Astrocyte (in vitro differentiated cells and primary cell): ENCODE measurements around the gene NIPAL3. TPM values are rescaled to one million over a fixed set of nuclear protein-coding genes. Genes with fewer than 3 reads are reported as not detected.
A peak's percentile ranks its signal among the peaks of the same experiment; 100 is the strongest.

ENCODE experiments used
- DNase-seq: peaks from one replicate; pipeline ENCODE4 v3.0.0-alpha.2; 2010; ENCODE audit warnings: low read depth
- FAIRE-seq: peaks from 2 replicates; lab custom pipeline; 2011; peaks lifted over from hg19 to GRCh38; lab: Jason Lieb, UNC
- H2AFZ ChIP-seq: 2 replicates; pipeline ENCODE4 v1.6.0; 2012; ENCODE audit warnings: low read depth, low read length, inconsistent platforms
- H3K27ac ChIP-seq: 2 replicates; pipeline ENCODE4 v1.5.1; 2011; ENCODE audit warnings: low read depth, low read length, inconsistent platforms
- H3K27me3 ChIP-seq: 2 replicates; pipeline ENCODE4 v1.6.0; 2011; ENCODE audit warnings: low read length, inconsistent platforms; ENCODE audit not compliant: insufficient read depth
- H3K36me3 ChIP-seq: 2 replicates; pipeline ENCODE4 v1.5.1; 2011; ENCODE audit warnings: low read length, inconsistent platforms; ENCODE audit not compliant: insufficient read depth
- H3K4me1 ChIP-seq: 2 replicates; pipeline ENCODE4 v1.5.1; 2011; ENCODE audit warnings: low read length, inconsistent platforms; ENCODE audit not compliant: insufficient read depth
- H3K4me2 ChIP-seq: 2 replicates; pipeline ENCODE4 v1.6.0; 2012; ENCODE audit warnings: low read length, inconsistent platforms
- H3K4me3 ChIP-seq: 2 replicates; pipeline ENCODE4 v1.5.1; 2011; ENCODE audit warnings: low read depth, mild to moderate bottlenecking, low read length, inconsistent platforms; ENCODE audit not compliant: insufficient read depth
- H3K79me2 ChIP-seq: 2 replicates; pipeline ENCODE4 v1.6.0; 2012; ENCODE audit warnings: mild to moderate bottlenecking, low read length, inconsistent platforms; ENCODE audit not compliant: insufficient read depth
- H3K9ac ChIP-seq: 2 replicates; pipeline ENCODE4 v1.6.0; 2012; ENCODE audit warnings: mild to moderate bottlenecking, low read length, inconsistent platforms
- H3K9me3 ChIP-seq: 2 replicates; pipeline ENCODE4 v1.5.1; 2012; ENCODE audit warnings: low read depth, mild to moderate bottlenecking, low read length, inconsistent platforms; ENCODE audit not compliant: insufficient read depth
- H4K20me1 ChIP-seq: 2 replicates; pipeline ENCODE4 v1.6.0; 2012; ENCODE audit warnings: low read length, inconsistent platforms; ENCODE audit not compliant: insufficient read depth
- H3K27ac Mint-ChIP-seq: one replicate; pipeline ENCODE4 v1.8.0; 2021; ENCODE audit warnings: mild to moderate bottlenecking, mixed read lengths; ENCODE audit not compliant: unreplicated experiment
- H3K27me3 Mint-ChIP-seq: one replicate; pipeline ENCODE4 v1.8.0; 2021; ENCODE audit warnings: low read depth, mixed read lengths; ENCODE audit not compliant: unreplicated experiment
- H3K36me3 Mint-ChIP-seq: one replicate; pipeline ENCODE4 v1.8.0; 2021; ENCODE audit warnings: low read depth, mixed read lengths; ENCODE audit not compliant: unreplicated experiment
- H3K4me1 Mint-ChIP-seq: one replicate; pipeline ENCODE4 v1.8.0; 2021; ENCODE audit warnings: low read depth, mixed read lengths; ENCODE audit not compliant: unreplicated experiment
- H3K4me3 Mint-ChIP-seq: one replicate; pipeline ENCODE4 v1.8.0; 2021; ENCODE audit warnings: mild to moderate bottlenecking, moderate library complexity, mixed read lengths; ENCODE audit not compliant: unreplicated experiment
- H3K9me3 Mint-ChIP-seq: one replicate; pipeline ENCODE4 v1.8.0; 2021; ENCODE audit warnings: mild to moderate bottlenecking, mixed read lengths; ENCODE audit not compliant: unreplicated experiment
- CTCF ChIP-seq: IDR thresholded peaks from 2 replicates; pipeline ENCODE4 v1.5.1; 2011; ENCODE audit warnings: low read depth, mild to moderate bottlenecking, inconsistent platforms, low read length, moderate library complexity; ENCODE audit not compliant: insufficient read depth
- EZH2 ChIP-seq: IDR thresholded peaks from 2 replicates; pipeline ENCODE4 v1.6.1; 2012; ENCODE audit warnings: mild to moderate bottlenecking, low read length, inconsistent platforms; ENCODE audit not compliant: insufficient read depth
- total RNA-seq: library from RNA; stranded (reverse); gene quantifications from 2 replicates; pipeline ENCODE4 v1.2.1, GENCODE V29; 2021

Gene NIPAL3
- total RNA-seq, 1 donor from 2014 or later, result 47.2 TPM

GRCh38 chr1:24450857-24451397 lies 35.3 kb downstream of the NIPAL3 start:
- no peak overlapping the region for H3K4me2 ChIP-seq
- Mint-ChIP-seq H3K36me3 (peaks cover 26% of the 10 kb centered on the region), H3K4me1 (peaks cover 3% of the 10 kb centered on the region), H3K4me3 (no peak overlapping the region), H3K9me3 (no peaks in the 10 kb centered on the region), H3K27ac (no peak overlapping the region), H3K27me3 (peaks cover 2% of the 10 kb centered on the region)
- peaks cover 4% of the 10 kb centered on the region for H3K36me3 ChIP-seq
- TF ChIP-seq EZH2, result no peak
- no peak for TF ChIP-seq CTCF
- no peaks in the 10 kb centered on the region for H4K20me1 ChIP-seq
- DNase-seq (no peak), FAIRE-seq (no peak)
- no peak overlapping the region for H2AFZ ChIP-seq
- H3K9ac ChIP-seq, result no peak overlapping the region
- H3K79me2 ChIP-seq, result no peaks in the 10 kb centered on the region
- no peaks in the 10 kb centered on the region for H3K27me3 ChIP-seq
- H3K27ac ChIP-seq, result no peak overlapping the region
- no peaks in the 10 kb centered on the region for H3K9me3 ChIP-seq
- no peaks in the 10 kb centered on the region for H3K4me1 ChIP-seq
- H3K4me3 ChIP-seq, result no peak overlapping the region

- H3K36me3 ChIP-seq, result peaks cover 4% of the 10 kb centered on the region
- H3K4me2 ChIP-seq, result no peak overlapping the region
- no peaks in the 10 kb centered on the region for H4K20me1 ChIP-seq
- no peak for FAIRE-seq
- Mint-ChIP-seq H3K27me3 (peaks cover 2% of the 10 kb centered on the region), H3K4me3 (no peak overlapping the region), H3K27ac (no peak overlapping the region), H3K36me3 (peaks cover 24% of the 10 kb centered on the region), H3K4me1 (peaks cover 3% of the 10 kb centered on the region), H3K9me3 (no peaks in the 10 kb centered on the region)
- H3K27me3 ChIP-seq, result no peaks in the 10 kb centered on the region
- H3K79me2 ChIP-seq, result no peaks in the 10 kb centered on the region
- no peak for TF ChIP-seq CTCF
- no peak for TF ChIP-seq EZH2
- no peak for DNase-seq
- H3K27ac ChIP-seq, result no peak overlapping the region
- no peaks in the 10 kb centered on the region for H3K4me1 ChIP-seq
- H3K9ac ChIP-seq, result no peak overlapping the region
- H2AFZ ChIP-seq, result no peak overlapping the region
- no peaks in the 10 kb centered on the region for H3K9me3 ChIP-seq
- H3K4me3 ChIP-seq, result no peak overlapping the region
Observed at GRCh38 chr1:24451746-24452145, 36.1 kb downstream of the NIPAL3 start.

- H3K36me3 ChIP-seq, result peaks cover 4% of the 10 kb centered on the region
- peaks cover 2% of the 10 kb centered on the region for H3K27me3 Mint-ChIP-seq
- peaks cover 21% of the 10 kb centered on the region for H3K36me3 Mint-ChIP-seq
- H2AFZ ChIP-seq, result no peak overlapping the region
- H3K27ac Mint-ChIP-seq, result peak overlapping the region; percentile 19
- H3K4me1 ChIP-seq, result no peaks in the 10 kb centered on the region
- no peaks in the 10 kb centered on the region for H3K9me3 ChIP-seq
- no peak overlapping the region for H3K4me2 ChIP-seq
- no peaks in the 10 kb centered on the region for H3K27me3 ChIP-seq
- no peaks in the 10 kb centered on the region for H3K9me3 Mint-ChIP-seq
- no peak for TF ChIP-seq CTCF
- TF ChIP-seq EZH2, result no peak
- no peak overlapping the region for H3K27ac ChIP-seq
- H3K4me3 ChIP-seq, result no peak overlapping the region
- H3K79me2 ChIP-seq, result no peaks in the 10 kb centered on the region
- no peaks in the 10 kb centered on the region for H4K20me1 ChIP-seq
- no peak overlapping the region for H3K4me3 Mint-ChIP-seq
- H3K4me1 Mint-ChIP-seq, result peaks cover 3% of the 10 kb centered on the region
- DNase-seq, result no peak
- no peak for FAIRE-seq
- H3K9ac ChIP-seq, result no peak overlapping the region
Observed at GRCh38 chr1:24452922-24453485, 37.4 kb downstream of the NIPAL3 start.
